GM18526 (cell line): ENCODE data around the gene SAMD5.

Experiments
- POLR2A ChIP-seq: IDR thresholded peaks from 3 replicates; pipeline ENCODE4 v1.6.1; 2011; ENCODE audit not compliant: insufficient read length; ENCODE audit errors: extremely low read depth

SAMD5 gene

DNA sequence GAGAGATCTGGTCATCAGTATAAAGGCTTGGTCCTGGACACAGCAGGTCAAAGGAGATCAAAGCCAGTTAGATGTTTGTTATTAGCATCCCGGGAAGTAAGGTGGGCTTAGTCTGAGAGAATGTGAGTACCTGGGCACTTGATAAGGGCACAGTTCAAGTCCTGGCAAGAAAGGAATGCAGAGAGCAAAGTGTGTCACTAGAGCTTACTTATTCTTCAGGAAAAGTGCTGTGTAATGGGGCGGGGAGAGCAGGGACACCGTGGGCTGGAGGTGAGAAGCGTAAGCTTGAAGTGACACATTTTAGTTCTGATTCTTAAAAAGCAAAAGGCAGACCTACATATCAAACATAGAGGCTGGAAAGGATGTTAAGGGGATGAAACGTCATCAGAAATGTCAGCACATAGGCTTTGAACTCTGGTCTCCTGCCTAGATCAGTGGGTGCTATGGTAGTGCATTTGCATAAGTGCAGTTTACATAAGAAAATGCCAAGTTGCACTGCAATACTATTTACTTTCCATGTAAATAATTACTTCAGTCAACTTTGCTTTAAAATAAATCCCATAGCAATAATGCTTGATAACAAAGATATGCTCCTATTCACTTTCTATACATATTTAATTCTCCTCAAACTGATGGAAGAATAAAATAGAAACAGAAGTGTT lies 2.6 kb downstream of the SAMD5 start:
- TF ChIP-seq POLR2A: no peak

DNA sequence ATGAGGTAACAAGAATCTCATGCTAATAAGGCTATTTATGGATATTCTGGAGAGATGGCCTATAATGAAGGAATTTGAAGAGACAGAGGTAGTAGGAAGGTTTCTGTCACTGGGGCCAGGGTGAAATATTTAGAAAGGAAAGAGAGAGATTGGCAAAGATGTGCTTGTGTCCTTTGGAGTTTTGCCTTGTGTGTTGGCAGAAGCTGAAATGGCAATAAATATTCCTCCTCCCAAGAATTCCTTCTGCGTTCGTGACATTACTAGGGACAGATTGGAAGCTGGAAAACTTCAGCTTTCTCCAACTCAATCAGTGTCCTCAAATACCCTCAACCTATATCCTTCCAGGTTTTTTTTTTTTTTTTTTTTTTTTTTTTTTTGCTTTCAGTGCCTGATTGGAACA lies 6.3 kb downstream of the SAMD5 start:
- TF ChIP-seq POLR2A: no peak

DNA sequence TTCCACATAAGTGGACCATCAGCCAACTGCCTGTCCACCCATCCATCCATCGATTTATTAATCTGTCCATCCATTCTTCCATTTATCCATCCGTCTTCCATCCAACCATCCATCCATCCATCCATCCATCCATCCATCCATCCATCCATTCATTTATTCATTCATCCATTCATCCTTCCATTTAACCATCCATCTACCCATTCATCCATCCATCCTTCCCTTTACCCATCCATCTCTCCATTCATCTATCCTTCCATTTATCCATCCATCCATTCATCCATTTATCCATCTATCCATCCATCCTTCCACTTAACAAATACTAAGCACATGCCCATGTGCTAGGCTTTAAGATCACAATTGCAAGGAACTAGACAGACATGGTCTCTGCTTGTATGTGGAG lies 6.8 kb downstream of the SAMD5 start:
- no peak for TF ChIP-seq POLR2A

DNA sequence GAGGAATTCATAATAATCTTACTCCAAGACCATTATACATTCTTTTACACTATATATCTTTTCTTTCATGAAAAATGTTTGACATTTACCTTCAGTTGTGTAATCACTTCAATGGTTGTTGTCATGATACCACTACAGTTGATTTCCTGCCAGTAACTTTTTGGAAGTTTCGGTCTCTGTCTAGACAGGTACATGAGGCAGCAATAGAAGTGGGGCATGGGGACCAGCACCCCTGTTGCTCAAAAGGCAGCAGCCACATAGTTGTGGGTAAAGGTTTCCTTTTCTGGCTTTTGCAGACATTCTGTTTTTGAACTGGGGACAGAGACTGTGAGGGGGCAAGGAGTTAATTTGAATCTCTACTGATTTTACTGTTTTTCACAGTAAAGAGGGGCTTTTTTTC lies 14.1 kb downstream of the SAMD5 start:
- no peak for TF ChIP-seq POLR2A

DNA sequence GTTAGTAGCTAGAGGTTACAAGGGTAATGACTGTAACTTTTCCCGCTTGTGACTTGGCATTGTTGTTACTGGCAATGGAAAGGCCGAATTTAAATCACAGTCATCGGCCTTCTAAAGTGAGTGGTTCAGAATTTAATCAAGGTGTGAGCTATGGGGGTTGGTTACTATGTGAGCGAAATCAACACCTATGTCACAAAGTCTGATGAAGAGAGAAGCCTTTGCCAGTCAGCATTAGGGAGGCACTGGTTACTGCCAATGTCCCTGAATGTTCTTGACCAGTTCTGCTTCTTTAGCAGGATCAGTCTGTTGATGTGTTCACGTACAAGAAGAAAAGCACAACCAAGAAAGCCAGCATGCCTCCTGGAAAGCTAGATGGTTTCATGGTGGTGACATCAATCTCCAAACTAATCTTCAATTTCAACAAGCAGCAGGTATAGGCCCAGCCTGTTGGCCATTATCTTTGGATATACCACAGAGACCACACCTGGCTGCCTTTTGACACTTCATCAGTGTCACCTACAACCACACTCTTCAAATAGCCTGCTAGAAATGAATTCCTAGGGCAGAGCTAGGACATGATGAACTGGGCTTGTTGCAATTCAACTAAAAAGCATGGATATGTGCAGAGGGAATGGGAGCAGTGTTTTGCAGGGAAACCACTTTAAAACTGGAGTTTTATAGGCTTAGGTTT lies 17.2 kb downstream of the SAMD5 start:
- TF ChIP-seq POLR2A: no peak

DNA sequence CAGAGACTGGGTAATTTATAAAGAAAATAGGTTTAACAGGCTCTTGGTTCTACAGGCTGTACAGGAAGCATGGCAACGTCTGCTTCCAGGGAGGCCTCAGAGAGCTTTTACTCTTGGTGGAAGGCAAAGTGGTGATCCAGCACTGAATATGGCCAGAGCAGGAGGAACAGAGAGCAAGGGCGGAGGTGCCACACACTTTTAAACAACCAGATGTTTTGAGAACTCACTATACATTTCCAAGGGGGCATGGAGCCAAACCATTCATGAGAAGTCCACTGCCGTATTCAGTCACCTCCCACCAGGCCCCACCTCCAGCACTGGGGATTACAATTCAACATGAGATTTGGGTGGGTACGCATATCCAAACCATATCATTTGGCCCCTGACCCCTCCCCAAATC lies 18.7 kb downstream of the SAMD5 start:
- no peak for TF ChIP-seq POLR2A

DNA sequence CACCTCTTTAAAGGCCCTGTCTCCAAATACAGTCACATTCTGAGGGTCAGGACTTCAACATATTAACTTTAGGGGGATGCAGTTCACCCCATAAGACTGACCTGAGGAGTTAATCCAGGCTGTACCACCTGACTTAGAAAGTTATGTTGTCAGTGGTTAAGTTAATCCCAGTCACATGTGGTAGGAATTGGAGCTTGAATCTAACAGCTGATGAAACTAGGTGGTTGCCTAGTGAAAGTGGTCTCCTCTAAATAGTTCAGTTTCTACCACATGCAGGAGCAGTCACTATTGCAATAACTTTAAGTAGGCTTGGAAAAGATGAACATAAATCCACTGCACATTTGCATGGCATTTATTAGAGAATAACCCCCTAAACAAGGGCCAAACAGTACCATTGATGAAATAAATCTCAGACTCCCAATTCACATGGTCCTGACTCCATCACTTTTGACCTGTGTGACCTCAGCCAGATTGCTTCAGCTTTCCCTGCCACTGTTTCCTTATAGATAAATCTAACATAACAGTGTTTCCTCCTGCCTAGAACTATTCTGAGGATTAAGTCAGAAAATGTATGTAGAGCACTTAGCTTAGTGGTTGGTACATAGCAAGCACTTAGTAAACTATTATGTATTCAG lies 20.1 kb downstream of the SAMD5 start:
- TF ChIP-seq POLR2A: no peak

DNA sequence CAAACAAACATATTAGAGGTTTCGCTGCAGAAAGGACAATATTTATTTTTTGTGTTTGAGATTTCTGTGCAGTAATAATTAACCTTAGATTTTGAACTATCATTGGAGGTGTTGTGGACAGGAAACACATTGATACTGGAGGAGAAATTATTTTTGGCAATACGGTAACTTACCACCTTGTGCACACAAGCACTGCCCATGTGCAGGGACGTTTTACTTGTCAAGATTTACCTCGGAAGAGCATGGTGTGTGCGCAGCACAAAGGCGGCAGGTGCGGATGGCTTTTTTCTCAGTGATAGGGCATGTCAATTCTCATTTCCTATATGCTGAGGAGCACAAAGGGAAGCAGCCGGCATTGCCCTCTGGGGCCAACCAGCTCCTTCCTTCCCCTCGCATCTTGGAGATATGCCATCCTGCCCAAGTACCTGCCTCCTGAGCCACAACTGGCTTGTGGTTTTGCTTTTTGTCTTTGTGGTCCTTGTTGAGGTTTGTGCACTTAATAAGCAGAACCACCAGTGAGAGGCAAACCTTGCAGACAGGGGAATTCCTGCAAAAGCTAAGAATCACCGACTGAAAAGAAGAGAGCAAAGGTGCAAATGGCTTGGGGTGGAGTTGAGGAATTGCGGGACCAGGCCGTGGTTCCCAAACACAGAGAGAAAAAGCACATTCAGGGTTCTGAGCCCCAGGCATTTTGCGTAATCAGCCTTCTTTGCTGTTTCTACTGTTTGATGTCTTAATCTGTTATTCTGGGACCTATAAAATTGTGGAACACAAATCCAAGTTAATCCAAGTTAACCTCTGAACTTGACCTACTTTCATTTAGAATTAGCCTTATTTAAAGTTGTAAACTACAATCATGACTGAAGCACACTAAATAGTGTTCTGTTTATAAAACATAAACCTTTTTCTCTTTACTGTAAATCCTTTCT lies 21.9 kb downstream of the SAMD5 start:
- no peak for TF ChIP-seq POLR2A

DNA sequence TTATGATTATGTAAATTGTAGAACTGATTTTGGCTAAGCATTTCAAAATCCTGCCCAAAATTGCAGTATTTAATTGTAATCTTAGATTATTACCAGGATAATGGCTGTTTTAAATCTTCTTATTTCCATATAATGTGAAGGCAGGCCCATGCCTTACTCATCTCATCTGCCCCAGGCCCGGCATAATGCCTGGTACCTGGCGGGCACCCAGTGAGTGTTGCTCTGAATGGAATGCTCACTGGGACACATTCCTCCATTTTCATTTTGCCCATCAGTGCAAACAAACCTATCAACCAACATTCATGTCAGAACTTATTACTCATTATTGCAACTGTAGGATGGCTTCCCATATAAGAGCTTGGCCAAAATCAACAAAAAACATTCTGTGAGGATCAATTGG lies 22.8 kb downstream of the SAMD5 start:
- TF ChIP-seq POLR2A: no peak

DNA sequence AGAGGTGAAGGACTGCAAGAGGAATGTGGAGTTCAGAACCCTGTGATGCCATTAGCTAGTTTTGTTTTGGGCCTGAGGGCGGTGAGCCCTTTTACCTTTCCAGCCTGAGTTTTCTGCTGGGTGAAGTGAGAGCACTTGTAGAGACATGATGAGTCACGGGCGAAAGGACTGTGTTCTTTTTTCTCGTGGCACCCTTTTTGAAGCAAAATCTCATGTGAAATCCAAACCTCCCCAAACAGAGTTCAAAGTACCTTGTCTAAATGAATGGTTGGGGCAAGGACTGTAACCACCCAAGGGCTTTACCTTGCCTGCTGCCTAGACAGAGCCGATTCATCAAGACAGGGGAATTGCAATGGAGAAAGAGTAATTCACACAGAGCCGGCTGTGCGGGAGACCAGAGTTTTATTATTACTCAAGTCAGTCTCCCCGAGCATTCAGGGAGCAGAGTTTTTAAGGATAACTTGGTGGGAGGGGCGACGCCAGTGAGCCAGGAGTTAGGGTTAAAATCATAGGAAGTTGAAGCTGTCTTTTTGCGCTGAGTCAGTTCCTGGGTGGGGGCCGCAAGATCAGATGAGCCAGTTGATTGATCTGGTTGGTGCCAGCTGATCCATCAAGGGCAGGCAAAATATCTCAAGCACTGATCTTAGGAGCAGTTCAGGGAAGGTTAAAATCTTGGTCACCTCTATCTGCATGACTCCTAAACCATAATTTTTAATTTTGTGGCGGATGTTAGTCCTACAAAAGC lies 25.8 kb downstream of the SAMD5 start:
- TF ChIP-seq POLR2A: no peak

DNA sequence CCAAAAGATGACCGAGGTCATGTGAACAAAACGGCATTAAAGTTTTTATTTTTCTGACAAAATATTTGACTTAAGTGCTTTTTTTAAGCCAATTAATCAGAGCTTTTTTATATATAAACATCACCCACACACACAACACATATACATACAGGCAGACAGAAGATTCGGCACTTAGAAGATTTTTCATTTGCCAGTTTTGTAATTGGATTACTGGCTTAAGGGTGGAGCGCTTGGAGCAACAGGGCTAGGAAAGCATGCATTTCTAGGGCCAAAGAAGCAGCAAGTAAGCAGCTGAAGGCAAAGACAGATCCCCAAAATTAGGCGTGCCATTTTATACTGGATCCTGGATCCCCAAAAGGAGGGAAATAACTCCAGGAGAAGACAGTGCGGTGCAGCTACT lies 30.3 kb downstream of the SAMD5 start:
- no peak for TF ChIP-seq POLR2A

DNA sequence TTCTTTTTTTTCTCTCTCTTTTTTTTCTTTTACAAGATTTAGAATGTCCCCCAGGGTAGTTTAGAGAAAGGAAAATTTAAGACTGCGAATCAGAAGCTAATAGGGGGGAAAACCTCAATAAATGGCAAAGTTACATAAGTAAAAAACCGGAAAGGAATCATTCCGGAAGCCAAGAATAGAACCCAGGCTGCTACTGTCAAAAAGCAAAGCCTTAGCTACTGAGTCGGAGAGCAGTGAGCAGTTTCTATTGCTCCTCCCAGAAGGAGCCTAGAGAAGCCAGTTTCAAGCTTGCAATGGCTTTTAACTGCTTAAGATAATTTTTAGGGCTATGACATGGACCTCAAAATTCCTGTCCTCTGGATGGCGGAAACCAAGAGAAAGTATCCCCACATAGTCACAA lies 31.6 kb downstream of the SAMD5 start:
- no peak for TF ChIP-seq POLR2A

DNA sequence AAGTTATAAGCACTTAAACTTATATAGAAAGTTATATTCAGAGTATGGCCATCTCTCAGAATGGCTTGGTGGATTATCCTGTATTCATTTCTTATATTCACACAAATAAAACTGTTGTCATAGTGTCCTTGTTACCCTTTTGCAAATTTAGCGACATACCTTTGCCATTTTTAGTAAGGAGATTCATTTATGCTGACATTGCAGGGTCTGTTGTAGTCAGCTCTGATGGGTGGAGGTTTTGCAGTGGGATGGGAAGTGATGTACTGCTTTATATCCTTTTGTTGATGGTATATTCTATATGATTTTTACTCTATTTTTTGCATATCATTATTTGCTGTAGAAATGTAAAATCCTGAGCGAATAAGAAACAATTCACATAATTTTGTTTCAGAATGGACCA lies 35.9 kb downstream of the SAMD5 start:
- TF ChIP-seq POLR2A: no peak

DNA sequence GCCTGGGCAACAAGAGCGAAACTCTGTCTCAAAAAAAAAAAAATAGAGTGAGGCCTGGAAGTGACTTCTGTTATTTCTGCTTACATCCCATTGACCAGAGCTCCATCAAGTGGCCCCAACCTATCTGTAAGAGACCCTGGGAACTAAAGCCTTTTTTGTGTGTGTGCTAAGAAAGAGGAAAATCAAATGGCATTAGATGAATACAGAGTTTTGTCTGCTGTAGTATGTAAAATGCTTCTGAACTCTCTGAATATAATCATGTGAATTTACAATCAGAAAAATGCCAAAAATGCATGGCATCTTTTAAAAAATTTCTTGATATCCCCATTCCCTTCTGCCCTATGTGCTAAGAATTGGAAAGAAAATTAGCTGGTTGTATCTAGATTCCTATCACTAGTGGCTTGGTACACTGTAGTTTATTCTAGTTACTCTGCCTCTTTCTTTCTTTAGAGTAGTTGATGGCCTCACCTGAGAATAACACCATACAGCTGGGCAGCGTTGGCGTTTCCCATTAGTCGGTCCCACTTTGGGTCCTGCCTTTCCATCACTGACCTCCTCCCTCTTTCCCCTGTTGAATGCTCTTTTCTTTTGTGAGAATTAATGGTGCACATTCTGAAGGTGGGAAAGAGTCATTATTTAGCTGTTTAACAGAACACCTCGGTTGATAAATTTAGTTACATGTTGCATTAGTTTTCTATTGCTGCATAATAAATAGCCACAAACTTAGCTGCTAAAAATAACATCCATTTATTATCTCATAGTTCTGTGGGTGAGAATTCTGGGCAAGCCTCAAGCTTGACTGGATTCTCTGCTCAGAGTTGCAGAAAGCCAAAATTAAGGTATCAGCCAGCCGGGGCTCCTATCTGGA lies 38.2 kb downstream of the SAMD5 start:
- TF ChIP-seq POLR2A: no peak
